Measurements from ENCODE around the gene CYB561D2.

The CYB561D2 gene

DNA sequence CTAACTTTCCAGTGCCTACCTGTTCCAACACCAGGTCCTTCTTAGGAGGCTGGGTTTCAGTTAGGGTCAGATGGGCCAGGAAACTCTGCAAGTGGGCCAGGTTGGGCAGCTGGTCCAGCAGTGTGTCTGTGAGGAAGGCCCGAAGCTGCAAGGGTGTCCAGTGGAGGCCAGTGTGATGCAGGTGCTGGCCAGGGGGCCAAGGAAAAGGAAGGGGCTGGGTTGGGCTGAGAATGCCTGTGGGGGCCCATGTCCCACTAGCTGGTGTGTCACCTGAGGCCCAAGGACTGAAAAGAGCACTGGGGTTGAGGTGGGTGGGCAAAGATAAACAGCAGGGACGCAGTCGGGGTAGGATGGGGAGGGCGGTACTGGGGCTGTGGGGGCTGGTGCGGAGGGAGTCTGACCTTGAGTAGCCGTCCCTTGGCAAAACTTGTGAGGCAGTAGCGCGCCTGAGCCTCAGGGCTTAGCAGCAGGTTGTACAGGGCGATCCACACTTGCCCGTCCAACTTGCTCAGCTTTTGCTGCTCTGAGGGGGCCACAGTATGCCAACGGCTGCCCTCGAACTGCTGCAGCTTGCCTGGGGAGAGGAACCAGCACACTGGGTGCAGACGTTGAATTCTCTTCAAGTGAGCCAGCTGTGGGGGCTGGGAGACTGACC, 8.5 kb upstream of the CYB561D2 start:
- no peak for ATAC-seq
- DNase-seq, result no peak

- ATAC-seq (no peak), DNase-seq (no peak)
Observed at GRCh38 chr3:50342813-50343633, 7.6 kb upstream of the CYB561D2 start.

- DNase-seq (no peak), ATAC-seq (no peak)
Observed at GRCh38 chr3:50345008-50345407, 5.7 kb upstream of the CYB561D2 start.

DNA sequence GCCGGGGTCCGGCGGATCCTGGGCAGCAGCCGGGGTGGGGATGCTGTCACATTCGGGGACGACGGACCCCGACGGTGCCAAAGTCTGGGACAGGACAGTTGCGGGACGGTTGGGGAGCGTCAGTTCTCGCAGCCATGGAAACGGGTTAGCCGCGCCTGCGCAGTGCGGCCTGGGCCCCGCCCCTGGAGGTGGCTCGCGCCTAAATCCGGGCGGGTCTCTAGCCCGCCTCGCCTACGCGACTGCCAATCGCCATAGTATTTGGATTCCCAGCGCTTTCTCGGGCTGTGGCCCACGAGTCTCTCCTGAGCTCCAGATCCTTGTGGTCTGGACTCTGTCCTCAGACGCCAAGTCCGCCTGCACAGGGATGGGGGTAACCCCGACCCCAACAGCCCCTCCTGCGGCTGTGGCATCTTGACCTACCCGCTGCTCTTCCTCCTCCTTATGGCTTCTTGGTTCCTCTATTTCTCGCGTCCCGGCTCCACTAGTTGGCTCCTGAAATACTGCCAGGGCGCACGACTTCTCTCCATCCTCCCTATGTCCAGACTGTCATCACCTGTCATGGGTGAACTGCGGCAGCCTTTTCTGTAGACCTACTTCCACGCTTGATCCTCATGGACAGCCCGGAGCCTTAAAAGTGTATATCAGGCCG, 5.0 kb upstream of the CYB561D2 start, which contains the start of gene ZMYND10:
TSS of gene ZMYND10 (minus strand) at position 147 of the 649 bp plus-strand sequence. CDS start 153 bp downstream, outside the sequence.
- ATAC-seq (peak; percentile 11), DNase-seq (peak; percentile 82)

GRCh38 chr3:50347187-50347813, 3.4 kb upstream of the CYB561D2 start:
- DNase-seq (peak; percentile 76), ATAC-seq (no peak)

DNA sequence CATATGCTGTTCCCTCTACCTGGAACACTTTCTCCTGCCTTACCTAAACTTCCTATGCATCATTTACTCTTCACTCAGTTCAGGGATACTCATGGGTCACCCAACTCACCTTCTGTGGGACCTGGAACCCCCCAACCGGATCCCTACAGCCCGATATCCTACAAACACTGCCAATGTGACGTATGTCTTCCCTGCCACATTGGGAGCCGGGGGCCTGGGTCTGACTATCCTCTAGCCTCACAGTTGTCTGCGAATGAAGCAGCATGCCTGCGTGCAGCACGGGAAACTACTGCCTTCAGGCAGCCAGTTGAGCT, 492 bp upstream of the CYB561D2 start:
- DNase-seq (no peak), ATAC-seq (no peak)

- ATAC-seq (no peak), DNase-seq (no peak)
Observed at GRCh38 chr3:50351323-50351697, 648 bp downstream of the CYB561D2 start.

GRCh38 chr3:50352781-50353180, 2.1 kb downstream of the CYB561D2 start:
- ATAC-seq (no peak), DNase-seq (no peak)

- DNase-seq, result no peak
- ATAC-seq, result no peak
Observed at GRCh38 chr3:50353245-50354004, 2.8 kb downstream of the CYB561D2 start.

DNA sequence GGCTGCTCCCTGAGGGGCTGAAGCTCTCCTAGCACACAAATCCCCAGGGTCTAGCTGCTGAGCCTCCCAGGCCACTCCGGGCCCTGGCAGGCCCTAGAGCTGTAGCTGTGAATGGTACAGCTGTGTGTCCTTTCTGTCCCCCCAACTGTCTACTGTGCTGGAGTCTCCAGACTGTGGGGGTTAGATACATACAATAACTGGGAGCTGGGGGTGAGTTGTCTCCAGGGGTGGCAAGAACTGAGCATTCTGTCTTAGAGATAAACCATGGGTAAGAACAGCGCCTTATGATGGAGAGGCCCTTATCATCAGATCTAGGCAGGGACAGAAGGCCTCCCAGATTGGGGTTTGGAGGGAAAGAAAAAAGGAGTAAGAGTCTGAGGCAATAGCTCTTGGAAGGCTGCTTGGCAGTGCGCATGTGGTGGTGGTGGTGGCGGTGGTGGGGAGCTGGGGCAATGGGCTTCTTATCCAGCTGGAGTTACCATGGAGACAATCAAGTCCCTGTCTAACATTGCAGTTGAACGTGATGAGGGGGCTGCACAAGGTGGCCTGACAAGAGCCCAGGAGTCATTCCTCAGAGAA, 3.6 kb downstream of the CYB561D2 start:
- ATAC-seq (no peak), DNase-seq (no peak)

DNA sequence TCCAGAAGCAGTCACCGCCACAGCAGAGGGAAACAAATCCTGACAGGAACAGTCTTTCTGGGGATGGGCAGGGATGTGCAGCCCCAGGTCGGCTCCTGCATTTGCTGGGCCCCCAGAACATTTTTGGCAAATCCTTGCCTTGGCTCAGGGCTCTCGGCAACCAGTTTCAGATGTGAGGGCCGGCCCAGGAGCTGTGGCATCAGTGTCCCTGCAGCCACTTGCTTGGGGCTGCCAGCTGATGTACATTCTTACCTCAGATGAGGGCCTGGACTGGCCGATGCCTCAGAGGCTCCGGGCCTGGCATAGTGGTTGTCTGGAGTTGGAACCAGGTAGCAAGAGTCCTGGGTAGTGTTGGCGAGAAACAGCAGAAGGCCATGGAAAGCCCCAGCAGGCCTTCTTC, 4.2 kb downstream of the CYB561D2 start:
- ATAC-seq (no peak), DNase-seq (no peak)

- no peak for DNase-seq
- ATAC-seq, result no peak
Observed at GRCh38 chr3:50355829-50356552, 5.3 kb downstream of the CYB561D2 start.

DNA sequence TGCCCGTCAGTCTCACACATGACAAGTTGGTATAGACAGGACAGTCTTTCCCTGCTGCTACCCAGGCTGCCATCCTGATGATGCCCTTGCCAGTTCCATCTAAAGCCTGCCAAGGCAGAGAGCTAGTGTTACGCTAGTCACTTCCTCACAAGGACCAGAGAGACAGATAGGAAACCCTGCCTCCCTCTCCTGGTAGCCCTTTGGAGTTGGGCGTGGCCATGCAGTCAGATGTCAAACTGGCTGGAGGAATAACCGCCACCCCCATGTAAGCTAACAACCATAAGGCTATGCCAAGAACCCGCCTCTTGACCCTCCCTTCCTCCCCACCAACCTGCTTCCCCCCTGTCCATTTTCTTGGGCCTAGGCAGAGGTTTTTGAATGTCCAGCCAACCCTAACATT, 5.9 kb downstream of the CYB561D2 start:
- DNase-seq (no peak), ATAC-seq (no peak)

DNA sequence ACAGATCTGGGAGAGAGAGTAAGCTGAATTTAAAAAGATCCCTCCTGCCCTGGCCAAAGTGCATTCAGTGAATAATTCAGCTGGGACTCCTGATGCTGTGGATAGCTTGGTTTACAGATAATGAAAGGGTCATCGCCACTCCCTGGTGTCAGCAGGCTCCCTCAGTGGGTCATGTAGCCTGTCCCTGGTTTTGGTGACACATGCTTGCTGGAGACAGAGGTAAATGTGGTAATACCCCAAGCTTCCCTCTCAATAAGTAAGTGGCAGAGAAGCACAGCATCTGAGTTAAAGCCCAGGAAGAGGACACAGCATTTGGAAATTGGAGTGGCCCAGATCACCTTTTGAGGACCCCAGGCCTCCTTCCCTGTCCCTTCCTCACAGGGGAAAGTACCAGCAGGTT, 6.8 kb downstream of the CYB561D2 start:
- ATAC-seq (no peak), DNase-seq (no peak)

- ATAC-seq, result no peak
- no peak for DNase-seq
Observed at GRCh38 chr3:50358355-50358910, 7.8 kb downstream of the CYB561D2 start.

- DNase-seq (peak; percentile 93), ATAC-seq (peak; percentile 100)
Observed at GRCh38 chr3:50358911-50359759, 8.5 kb downstream of the CYB561D2 start, which contains the start of gene TMEM115. Gene TMEM115, minus strand, starts transcription at chr3:50359521. Its CDS starts 458 bp downstream, at chr3:50359063.

GRCh38 chr3:50359760-50360110, 9.1 kb downstream of the CYB561D2 start:
- DNase-seq (no peak), ATAC-seq (peak; percentile 8)

DNA sequence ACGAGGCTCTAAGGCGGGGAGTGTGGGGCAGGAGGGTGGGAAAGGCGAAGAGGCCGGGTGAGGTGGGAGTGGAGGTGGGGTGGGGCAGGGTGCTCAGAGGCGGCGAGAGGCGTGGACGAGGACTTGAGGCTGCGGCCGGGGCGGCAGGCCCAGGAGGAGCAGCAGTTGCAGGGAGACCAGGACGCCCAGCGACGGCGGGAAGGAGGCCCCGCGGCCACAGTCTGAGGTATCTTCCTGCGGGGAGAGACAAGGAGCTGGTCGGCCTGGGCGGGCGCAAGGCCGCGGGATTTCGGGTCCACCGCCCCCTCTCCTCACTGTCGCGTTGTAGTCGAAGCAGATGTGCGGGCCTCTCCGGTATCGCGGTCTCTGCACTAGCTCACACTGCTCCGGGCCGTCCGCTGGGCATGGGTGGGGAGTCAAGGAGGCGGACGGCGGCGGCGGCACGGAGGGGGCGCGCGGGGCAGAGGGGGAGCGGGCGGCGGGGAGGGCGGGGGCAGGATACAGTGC, 14.0 kb downstream of the CYB561D2 start:
- ATAC-seq (peak; percentile 16), DNase-seq (no peak)

- DNase-seq, result peak; percentile 95
- ATAC-seq, result peak; percentile 92
Observed at GRCh38 chr3:50365080-50365841, 14.6 kb downstream of the CYB561D2 start.
